PFSK-1 (cell line): Measurements from ENCODE around the gene CAMK1D.

Experiments
- FOXP2 ChIP-seq: optimal IDR thresholded peaks from 2 replicates; pipeline ENCODE3; 2011; ENCODE audit warnings: borderline replicate concordance, control low read depth, inconsistent platforms; ENCODE audit not compliant: insufficient read depth; ENCODE audit errors: extremely low read length, extremely low read depth
- POLR2AphosphoS5 ChIP-seq: IDR thresholded peaks from 2 replicates; pipeline ENCODE4 v1.6.1; 2012; ENCODE audit warnings: low read depth, mild to moderate bottlenecking, control low read depth, low read length, moderate library complexity
- REST ChIP-seq, 2 experiments: IDR thresholded peaks; 2 replicates each; pipeline versions ENCODE4 v1.6.1 to v1.8.0; 2011 to 2012; ENCODE audit warnings: low read depth in 2 of 2, low read length in 2 of 2, control low read depth in 1 of 2, inconsistent platforms in 1 of 2, mild to moderate bottlenecking in 1 of 2, moderate library complexity in 1 of 2; ENCODE audit not compliant: insufficient read depth in 1 of 2
- SIN3A ChIP-seq: IDR thresholded peaks from 2 replicates; pipeline ENCODE4 v1.6.1; 2012; ENCODE audit warnings: mild to moderate bottlenecking, low read length, moderate library complexity, borderline replicate concordance; ENCODE audit not compliant: insufficient read depth
- TAF1 ChIP-seq: IDR thresholded peaks from 2 replicates; pipeline ENCODE4 v1.6.1; 2012; ENCODE audit warnings: low read length, control low read depth, borderline replicate concordance; ENCODE audit not compliant: insufficient read depth

CAMK1D gene

GRCh38 chr10:12645449-12645848 lies 296.1 kb downstream of the CAMK1D start:
- TF ChIP-seq SIN3A = no peak
- no peak for TF ChIP-seq REST (IDR thresholded peaks at IDR 0.05; ENCODE audit: insufficient read depth in 1 of 2, low read depth in 2 of 2, low read length in 2 of 2)
- no peak for TF ChIP-seq POLR2AphosphoS5
- TF ChIP-seq FOXP2 = no peak
- no peak for TF ChIP-seq TAF1

GRCh38 chr10:12649012-12649584 lies 299.8 kb downstream of the CAMK1D start:
- no peak for TF ChIP-seq REST (IDR thresholded peaks at IDR 0.05; ENCODE audit: insufficient read depth in 1 of 2, low read depth in 2 of 2, low read length in 2 of 2)
- TF ChIP-seq POLR2AphosphoS5 = no peak
- no peak for TF ChIP-seq SIN3A
- TF ChIP-seq FOXP2 = no peak
- TF ChIP-seq TAF1 = no peak

GRCh38 chr10:12650122-12650521 lies 300.8 kb downstream of the CAMK1D start:
- TF ChIP-seq REST (IDR thresholded peaks at IDR 0.05; ENCODE audit: insufficient read depth in 1 of 2, low read depth in 2 of 2, low read length in 2 of 2) = no peak

GRCh38 chr10:12650538-12651298 lies 301.4 kb downstream of the CAMK1D start:
- TF ChIP-seq POLR2AphosphoS5 (no peak), FOXP2 (no peak), TAF1 (no peak), REST (IDR thresholded peaks at IDR 0.05; ENCODE audit: insufficient read depth in 1 of 2, low read depth in 2 of 2, low read length in 2 of 2) (no peak), SIN3A (no peak)

GRCh38 chr10:12655940-12656339 lies 306.6 kb downstream of the CAMK1D start:
- TF ChIP-seq FOXP2 = no peak
- no peak for TF ChIP-seq TAF1
- TF ChIP-seq POLR2AphosphoS5 = no peak
